Measurements from ENCODE around the gene ARIH1. TPM values are rescaled to one million over a fixed set of nuclear protein-coding genes. Genes with fewer than 3 reads are reported as not detected.
A peak's percentile ranks its signal among the peaks of the same experiment; 100 is the strongest.

ARIH1 gene
- polyA plus RNA-seq, 1 of the 3 experiments (the other 2 are of a cell fraction), result 48.3 TPM

GRCh38 chr15:72509484-72509883, 35.4 kb downstream of the ARIH1 start:
- WGBS (ENCODE audit: low lambda C conversion rate), result 95% methylated on average over 4 of the region's 4 CpGs
- ChIA-PET POLR2A (interaction anchor here (0.5 kb wide), 1 partner anchor 14 kb away, joined by 3 read pairs; no protein-coding TSS in a partner anchor), CTCF (interaction anchor here (1.6 kb wide), 1 partner anchor 16 kb away, joined by 4 read pairs; no protein-coding TSS in a partner anchor)
- Histone ChIP-seq H2AFZ (ENCODE audit: low read depth) (no peak overlapping the region), H3K27ac (ENCODE audit: low read depth in 2 of 2, low read length in 1 of 2) (no peak overlapping the region), H3F3A (replicated peaks; ENCODE audit: insufficient read depth) (peaks cover 8% of the 10 kb centered on the region), H3K4me3 (ENCODE audit: low read depth in 2 of 2, low read length in 1 of 2) (no peak overlapping the region), H3K4me2 (no peak overlapping the region), H3K9ac (no peak overlapping the region), H3K36me3 (replicated peaks in 1 of 2; ENCODE audit: control insufficient read depth in 1 of 2, insufficient read depth in 2 of 2, low read length in 1 of 2) (peaks cover 0 to 5% of the 10 kb centered on the region in 2 experiments), H3K9me3 (no peaks in the 10 kb centered on the region), H4K20me1 (ENCODE audit: insufficient read depth) (peaks cover 97% of the 10 kb centered on the region), H3K4me1 (ENCODE audit: control insufficient read depth in 1 of 2, insufficient read depth in 2 of 2, low read depth in 1 of 2, low read length in 1 of 2) (no peaks in the 10 kb centered on the region), H3K27me3 (ENCODE audit: insufficient read depth) (no peaks in the 10 kb centered on the region), H3K9me2 (no peaks in the 10 kb centered on the region), H3K79me2 (ENCODE audit: insufficient read depth) (peaks cover 97% of the 10 kb centered on the region)
- DNase-seq, result no peak
- TF ChIP-seq GATA2 (CRISPR knock-in tag; IDR thresholded peaks at IDR 0.05) (no peak), SMC3 (IDR thresholded peaks at IDR 0.05; ENCODE audit: low read depth, low read length) (no peak), MXI1 (IDR thresholded peaks at IDR 0.05; ENCODE audit: low read depth, low read length) (no peak), IRF3 (IDR thresholded peaks at IDR 0.05; ENCODE audit: low read depth, low read length) (no peak), FOXM1 (IDR thresholded peaks at IDR 0.05; ENCODE audit: low read depth) (no peak), ZBTB33 (IDR thresholded peaks at IDR 0.05; ENCODE audit: borderline replicate concordance, low read depth) (no peak), ELF1 (IDR thresholded peaks at IDR 0.05) (no peak), RXRA (IDR thresholded peaks at IDR 0.05; ENCODE audit: borderline replicate concordance, low read depth) (no peak), SIN3A (IDR thresholded peaks at IDR 0.05; ENCODE audit: borderline replicate concordance, low read depth, low read length) (no peak), FOSL2 (IDR thresholded peaks at IDR 0.05; ENCODE audit: borderline replicate concordance, low read depth) (no peak), TCF12 (IDR thresholded peaks at IDR 0.05) (no peak), YY1 (IDR thresholded peaks at IDR 0.05; ENCODE audit: low read depth) (no peak), EZH2phosphoT487 (IDR thresholded peaks at IDR 0.05; ENCODE audit: borderline replicate concordance, low read depth) (no peak), TAF1 (IDR thresholded peaks at IDR 0.05; ENCODE audit: borderline replicate concordance, low read depth, low read length) (no peak)

- CTCF ChIA-PET, result no interaction called here
- Histone ChIP-seq H3K9me3 (no peaks in the 10 kb centered on the region), H3K36me3 (replicated peaks in 1 of 2; ENCODE audit: control insufficient read depth in 1 of 2, insufficient read depth in 2 of 2, low read length in 1 of 2) (peaks cover 0 to 5% of the 10 kb centered on the region in 2 experiments), H3K4me2 (no peak overlapping the region), H4K20me1 (ENCODE audit: insufficient read depth) (peaks cover 96% of the 10 kb centered on the region), H3K9ac (no peak overlapping the region), H3K27ac (ENCODE audit: low read depth in 2 of 2, low read length in 1 of 2) (no peak overlapping the region), H3K79me2 (ENCODE audit: insufficient read depth) (peaks cover 97% of the 10 kb centered on the region), H3F3A (replicated peaks; ENCODE audit: insufficient read depth) (peaks cover 9% of the 10 kb centered on the region), H2AFZ (ENCODE audit: low read depth) (no peak overlapping the region), H3K4me3 (ENCODE audit: low read depth in 2 of 2, low read length in 1 of 2) (no peak overlapping the region), H3K27me3 (ENCODE audit: insufficient read depth) (no peaks in the 10 kb centered on the region), H3K4me1 (ENCODE audit: control insufficient read depth in 1 of 2, insufficient read depth in 2 of 2, low read depth in 1 of 2, low read length in 1 of 2) (peaks cover 0 to 6% of the 10 kb centered on the region in 2 experiments; a peak in 1 of 4 replicates), H3K9me2 (no peaks in the 10 kb centered on the region)
- DNase-seq, result no peak
- 78% methylated on average over 4 of the region's 4 CpGs for WGBS (ENCODE audit: low lambda C conversion rate)
- POLR2A ChIA-PET, result no interaction called here
- TF ChIP-seq FOXM1 (IDR thresholded peaks at IDR 0.05; ENCODE audit: low read depth), result no peak
- no peak for TF ChIP-seq EZH2phosphoT487 (IDR thresholded peaks at IDR 0.05; ENCODE audit: borderline replicate concordance, low read depth)
- no peak for TF ChIP-seq GABPA (IDR thresholded peaks at IDR 0.05; ENCODE audit: low read depth)
- TF ChIP-seq RFX5 (IDR thresholded peaks at IDR 0.05; ENCODE audit: low read length), result no peak
- TF ChIP-seq MEF2A (IDR thresholded peaks at IDR 0.05; ENCODE audit: borderline replicate concordance, low read depth), result no peak
- TF ChIP-seq EP300 (IDR thresholded peaks at IDR 0.05; ENCODE audit: borderline replicate concordance in 1 of 2, low read depth in 1 of 2, low read length in 1 of 2), result no peak
- no peak for TF ChIP-seq RAD21 (IDR thresholded peaks at IDR 0.05; ENCODE audit: low read length)
- peak; percentile 8; the same call in 1 of the 2 replicates for TF ChIP-seq JUND (IDR thresholded peaks at IDR 0.05)
- peak; percentile 10; the same call in 1 of the 2 replicates for TF ChIP-seq FOSL2 (IDR thresholded peaks at IDR 0.05; ENCODE audit: borderline replicate concordance, low read depth)
- no peak for TF ChIP-seq CTCF (IDR thresholded peaks at IDR 0.05)
- no peak for TF ChIP-seq SIN3A (IDR thresholded peaks at IDR 0.05; ENCODE audit: borderline replicate concordance, low read depth, low read length)
- no peak for TF ChIP-seq RCOR1 (IDR thresholded peaks at IDR 0.05; ENCODE audit: low read length)
- TF ChIP-seq TCF12 (IDR thresholded peaks at IDR 0.05), result peak; percentile 48
- no peak for TF ChIP-seq MAX (IDR thresholded peaks at IDR 0.05; ENCODE audit: low read depth)
- TF ChIP-seq IRF3 (IDR thresholded peaks at IDR 0.05; ENCODE audit: low read depth, low read length), result no peak
Observed at GRCh38 chr15:72511536-72511935, 37.4 kb downstream of the ARIH1 start.

All from SK-N-SH (cell line).